GM11168 (cell line): ENCODE data around the gene MAP1A.

Experiments used
- in situ Hi-C: fragments of 300-500 bp; cut with MboI; formaldehyde crosslinking; loops from one replicate; pipeline ENCODE4 v1.12.0; 2022; ENCODE audit warnings: low sequenced_read_pairs; ENCODE audit not compliant: unreplicated experiment

The MAP1A gene

DNA sequence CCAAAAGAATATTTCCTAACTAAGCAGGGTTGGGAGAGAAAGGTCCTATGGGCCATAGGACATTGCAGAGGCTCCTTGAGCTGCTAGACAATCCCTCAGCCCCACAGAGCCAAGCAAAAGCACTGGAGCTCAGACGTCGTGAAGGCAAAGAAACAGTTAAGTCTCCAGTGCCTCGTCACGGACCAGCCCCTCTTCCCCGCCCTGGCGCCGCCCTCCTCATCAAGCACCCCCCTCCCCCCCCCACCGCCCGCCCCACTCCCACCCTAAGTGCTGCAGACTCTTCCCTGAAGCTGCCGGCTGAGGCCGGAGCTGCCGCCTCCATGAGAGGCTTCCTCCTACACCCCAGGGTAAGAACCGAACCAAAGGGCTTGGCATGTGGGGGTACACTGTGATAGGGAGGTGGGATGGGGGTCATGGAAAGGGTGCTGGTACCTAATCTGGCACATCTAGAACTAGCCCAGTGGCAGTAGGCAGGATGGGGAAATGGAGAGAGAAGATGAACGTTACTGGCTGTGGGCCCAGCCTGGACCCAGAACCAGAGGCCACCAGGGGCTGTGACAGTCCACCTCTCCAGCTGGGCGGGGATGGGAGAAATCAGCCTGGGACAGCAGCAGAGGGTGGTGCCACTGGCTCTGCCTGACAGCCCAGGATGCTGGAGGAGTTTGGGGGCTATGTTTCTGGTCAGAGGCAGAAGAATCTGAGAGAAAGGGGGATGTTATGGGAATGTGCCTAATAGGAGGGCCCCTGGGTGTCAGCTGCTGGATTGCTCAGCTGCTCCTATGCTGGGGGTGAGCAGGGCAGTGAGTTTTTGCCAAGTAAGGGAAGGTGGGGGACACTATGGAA, at the start of gene MAP1A:
Gene MAP1A, plus strand, starts transcription at position 255 of the 843 bp plus-strand sequence. CDS start 3,866 bp downstream, outside the sequence.
- in situ Hi-C loops: no loop called here

DNA sequence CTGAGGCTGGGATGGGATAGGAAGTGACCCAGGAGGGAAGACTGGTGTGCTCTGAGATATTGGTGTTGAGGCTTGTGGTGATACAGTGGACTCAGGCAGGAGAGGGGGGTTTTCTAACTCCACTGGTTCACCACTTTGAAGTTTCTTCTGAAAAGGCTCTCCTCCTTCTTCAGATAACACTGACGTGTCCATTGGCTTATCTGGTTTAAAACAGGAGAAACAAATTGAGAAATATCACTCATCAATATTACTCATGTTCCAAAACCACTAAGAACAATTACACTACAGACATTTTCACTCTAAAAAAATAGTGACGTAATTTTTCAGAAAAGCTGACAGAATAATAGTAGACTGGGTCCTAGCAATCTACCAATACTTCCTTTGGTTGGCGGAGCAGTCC, 47.5 kb upstream of the MAP1A start:
- in situ Hi-C loops: no loop called here

DNA sequence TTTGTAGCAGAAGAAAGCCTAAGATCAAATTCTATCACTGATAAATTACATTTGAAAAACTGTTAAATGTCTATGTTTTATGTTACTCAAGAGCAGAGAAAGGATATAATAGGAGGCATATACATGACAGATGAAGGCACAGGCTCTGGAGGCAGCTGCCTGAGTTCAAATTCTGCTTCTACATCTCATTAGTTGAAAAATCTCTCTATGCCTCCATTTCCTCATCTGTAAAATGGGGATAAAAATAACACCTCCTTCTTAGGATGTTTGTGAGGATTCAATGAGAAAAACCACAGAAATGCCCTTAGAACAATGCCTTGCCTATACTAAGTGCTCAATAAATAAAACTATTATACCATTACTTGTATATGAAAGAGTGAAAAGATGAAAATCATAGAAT, 45.4 kb upstream of the MAP1A start:
- in situ Hi-C loops: no loop called here

DNA sequence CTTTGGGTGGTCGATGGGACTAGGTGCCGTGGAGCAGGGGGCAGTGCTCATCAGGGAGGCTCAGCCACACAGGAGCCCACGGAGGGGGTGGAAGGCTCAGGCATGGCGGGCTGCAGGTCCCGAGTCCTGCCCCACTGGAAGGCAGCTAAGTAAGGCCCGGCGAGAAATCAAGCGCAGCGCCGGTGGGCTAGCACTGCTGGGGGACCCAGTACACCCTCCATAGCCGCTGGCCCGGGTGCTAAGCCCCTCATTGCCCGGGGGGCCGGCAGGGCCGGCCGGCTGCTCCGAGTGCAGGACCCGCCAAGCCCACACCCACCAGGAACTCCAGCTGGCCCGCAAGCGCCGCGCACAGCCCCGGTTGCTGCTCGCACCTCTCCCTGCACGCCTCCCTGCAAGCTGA, 43.5 kb upstream of the MAP1A start:
- in situ Hi-C loops: no loop called here

DNA sequence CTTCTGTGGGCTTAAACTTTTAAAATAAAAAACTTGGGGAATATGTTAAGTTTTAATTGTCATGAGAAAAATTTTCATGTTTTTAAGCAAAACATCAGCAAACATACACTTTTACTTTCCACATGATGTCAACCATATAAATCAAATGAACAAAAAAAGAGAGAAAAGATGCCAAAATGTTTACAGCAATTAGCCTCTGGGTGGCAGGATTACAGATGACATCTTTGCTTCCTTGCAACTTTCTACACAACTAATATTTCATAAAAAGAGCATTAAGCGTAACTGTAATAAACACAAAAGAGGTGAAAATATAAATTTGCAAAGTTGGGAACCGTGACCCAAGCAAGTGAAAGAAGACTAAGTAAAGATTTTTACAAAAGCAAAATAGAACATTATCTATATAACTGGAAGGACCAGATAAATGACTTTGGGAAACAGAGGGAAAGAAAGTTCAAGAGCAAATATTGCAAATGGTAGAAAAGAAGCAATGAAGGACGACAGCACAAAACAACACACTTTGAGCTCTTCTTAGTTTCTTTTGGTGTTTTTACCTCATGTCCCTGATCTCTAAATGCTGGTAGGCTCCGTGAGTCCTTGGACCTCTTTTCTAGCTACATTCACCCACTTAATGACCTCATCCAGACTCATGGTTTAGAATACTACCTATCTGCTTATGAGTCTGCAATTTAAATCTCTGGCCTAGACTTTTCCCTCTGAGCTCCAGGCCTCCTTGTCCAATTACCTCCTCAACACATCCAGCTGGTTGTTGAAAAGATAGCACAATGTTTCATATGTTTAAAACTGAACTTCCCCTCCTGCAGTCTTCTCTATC, 33.9 kb upstream of the MAP1A start:
- in situ Hi-C loops: no loop called here

DNA sequence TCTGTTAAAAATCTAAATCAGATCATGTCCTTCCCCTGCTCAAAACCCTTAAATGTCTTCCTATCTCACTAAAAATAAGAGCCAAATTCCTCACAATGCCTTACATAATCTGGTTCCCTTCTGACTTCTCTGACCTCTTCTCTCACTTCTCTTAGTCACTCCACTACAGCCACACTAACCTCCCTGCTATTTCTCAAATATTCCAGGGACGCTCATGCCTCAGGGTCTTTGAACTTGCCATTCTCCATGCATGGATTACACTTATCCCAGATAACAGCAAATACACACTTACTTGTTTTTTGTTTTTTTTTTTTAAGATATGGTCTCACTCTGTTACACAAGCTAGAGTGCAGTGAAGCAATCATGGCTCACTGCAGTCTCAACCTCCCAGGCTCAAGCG, 33.0 kb upstream of the MAP1A start:
- in situ Hi-C loops: no loop called here

DNA sequence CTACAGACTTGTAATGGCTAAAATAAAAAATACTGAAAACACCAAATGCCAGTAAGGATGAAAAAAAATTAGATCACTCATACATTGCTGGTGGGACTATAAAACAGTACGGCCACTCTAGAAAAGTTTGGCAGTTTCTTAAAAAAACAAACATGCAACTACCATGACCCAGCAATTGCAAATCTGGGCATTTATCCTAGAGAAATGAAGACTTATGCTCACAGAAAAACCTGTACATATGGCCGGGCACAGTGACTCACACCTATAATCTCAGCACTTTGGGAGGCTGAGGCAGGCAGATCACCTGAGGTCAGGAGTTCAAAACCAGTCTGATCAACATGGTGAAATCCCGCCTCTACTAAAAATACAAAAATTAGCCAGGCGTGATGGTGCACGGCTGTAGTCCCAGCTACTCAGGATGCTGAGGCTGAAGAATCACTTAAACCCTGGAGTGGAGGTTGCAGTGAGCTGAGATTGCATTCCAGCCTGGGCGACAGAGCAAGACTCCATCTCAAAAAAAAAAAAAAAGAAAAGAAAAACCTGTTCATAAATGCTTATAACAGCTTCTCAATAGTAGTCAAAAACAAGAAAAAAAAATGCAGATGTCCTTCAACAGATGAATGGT, 30.0 kb upstream of the MAP1A start:
- in situ Hi-C loops: no loop called here

DNA sequence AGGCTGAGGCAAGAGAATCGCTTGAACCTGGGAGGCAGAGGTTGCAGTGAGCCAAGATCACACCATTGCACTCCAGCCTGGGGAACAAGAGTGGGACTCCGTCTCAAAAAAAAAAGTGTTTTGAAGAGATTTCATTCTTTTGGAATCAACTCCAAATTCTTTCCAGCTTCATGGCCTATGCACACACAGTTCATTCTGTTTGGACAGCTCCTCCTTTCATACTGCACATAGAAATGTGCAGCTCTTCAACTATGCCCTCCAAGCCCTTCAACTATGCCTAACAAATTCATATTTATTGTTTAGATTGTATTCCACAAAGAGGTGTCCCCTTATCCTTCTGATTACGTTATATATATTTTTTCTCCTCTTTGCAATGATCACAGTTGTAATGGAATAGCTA, 28.6 kb upstream of the MAP1A start:
- in situ Hi-C loops: no loop called here

DNA sequence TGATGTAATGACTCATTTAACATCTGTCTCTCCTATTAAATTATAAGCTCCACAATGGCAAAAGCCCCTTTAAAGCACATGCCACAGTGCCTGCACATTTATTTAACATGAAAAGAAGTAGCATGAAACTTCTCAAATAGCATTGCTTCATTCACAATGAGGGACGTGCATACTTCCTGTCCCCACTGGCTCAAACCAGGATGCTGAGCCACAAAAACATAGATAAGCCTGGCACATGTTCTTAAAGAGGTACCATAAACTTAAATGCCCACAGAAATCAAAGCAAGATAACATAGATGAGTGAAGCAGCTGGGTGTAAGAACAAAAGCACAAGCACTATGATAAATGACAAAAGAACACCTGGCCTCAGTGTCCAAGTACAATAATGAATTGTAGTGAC, 28.2 kb upstream of the MAP1A start:
- in situ Hi-C loops: no loop called here

DNA sequence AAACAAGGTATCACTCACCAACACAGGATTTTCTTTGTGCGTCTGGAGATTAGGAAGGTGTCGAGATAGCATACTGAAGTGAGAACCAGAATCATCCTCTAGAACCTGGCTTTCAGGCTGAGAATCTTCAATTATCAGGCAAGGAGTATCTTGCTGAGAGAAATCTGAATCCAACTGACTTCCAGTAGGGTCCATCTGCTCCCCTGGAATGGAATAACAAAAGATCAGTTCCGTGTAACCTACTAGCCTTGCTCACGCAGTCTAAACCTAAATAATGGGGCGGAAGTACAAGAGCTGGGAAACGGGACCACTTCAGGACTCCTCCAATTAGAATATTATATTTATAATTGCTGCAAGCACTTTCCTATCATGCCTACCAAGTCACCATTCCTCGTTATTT, 25.1 kb upstream of the MAP1A start:
- in situ Hi-C loops: no loop called here

DNA sequence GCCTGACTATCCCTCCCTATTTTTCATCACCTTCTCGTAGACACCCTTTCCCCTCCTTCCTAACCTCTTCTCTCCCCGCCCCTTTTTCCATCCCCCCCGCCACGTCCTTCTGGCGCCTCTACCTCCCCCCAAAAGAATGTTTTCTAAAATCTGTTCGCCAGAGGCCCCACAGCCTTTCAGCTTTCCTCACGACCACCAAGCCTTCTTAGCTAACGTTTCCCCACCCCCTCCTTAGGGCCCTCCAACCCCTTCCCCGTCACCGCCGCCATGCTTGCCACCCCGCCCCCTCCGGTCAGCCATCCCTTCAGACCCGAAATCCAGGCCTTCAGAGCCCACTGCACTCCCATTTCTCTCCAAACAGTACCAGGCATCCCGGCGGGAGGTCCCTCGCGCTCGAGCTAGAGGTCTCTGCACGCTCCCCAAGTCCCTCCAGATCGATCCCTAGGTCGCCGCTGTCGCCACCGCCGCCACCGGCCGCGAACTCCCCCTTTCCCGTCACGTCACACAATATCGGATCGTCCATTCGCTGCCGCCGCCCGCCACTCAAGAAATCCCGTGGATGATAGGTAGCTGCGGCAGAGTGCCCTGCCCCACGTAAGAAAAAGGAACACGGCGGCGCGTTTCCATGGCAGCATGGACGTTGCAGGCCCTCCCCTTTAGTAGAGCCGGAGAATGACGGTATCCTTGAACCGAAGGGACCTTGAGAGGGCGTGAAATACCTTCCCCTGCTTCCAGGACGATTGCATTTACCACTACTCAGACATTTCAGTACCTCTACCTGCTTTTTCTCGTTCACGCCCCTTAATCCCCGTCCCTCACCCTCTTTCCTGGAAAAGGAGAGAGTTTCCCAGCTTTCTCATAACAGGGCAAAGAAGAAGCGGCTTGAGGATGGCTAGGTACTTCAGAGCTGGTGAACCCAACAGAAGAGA, 24.5 kb upstream of the MAP1A start, which contains the start of gene TP53BP1:
Gene TP53BP1, minus strand, starts transcription at position 484 of the 929 bp plus-strand sequence. Its CDS starts 113 bp downstream, at position 371.
- in situ Hi-C loops: no loop called here

DNA sequence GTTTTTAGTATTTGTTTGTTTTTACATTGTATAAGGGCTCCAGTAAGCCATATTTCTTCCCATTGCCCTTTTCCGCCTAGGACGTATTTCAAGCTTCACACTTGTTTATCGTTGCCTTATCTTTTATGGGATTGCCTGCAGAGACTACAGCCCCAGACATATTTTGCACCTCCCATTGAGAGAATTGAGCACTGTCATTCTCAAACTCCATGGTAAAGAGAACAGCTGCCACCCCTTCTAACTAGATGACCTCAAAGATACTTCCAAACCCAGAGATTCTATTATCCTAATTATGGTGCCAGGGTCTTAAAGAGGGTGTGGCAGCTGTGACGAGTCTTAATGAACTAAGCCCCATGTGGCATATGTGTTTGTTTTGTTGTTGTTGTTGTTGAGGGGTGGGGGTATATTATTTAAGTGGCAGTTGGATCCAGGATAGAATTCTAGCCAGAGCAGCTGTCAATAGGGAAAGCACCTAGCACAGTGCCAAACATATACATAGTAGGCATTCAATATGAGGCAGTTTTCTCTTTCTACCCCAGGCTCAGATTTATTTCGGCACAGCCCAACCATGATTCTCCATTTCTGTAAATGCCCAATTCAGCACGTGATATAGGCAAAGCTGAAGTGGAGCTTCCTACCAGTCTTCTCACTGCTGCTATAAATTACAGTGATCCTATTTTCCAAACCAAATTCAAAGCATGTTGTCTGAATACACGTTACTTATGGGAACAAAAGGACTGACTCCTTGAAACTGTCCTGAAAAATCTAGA, 23.5 kb upstream of the MAP1A start:
- in situ Hi-C loops: no loop called here

DNA sequence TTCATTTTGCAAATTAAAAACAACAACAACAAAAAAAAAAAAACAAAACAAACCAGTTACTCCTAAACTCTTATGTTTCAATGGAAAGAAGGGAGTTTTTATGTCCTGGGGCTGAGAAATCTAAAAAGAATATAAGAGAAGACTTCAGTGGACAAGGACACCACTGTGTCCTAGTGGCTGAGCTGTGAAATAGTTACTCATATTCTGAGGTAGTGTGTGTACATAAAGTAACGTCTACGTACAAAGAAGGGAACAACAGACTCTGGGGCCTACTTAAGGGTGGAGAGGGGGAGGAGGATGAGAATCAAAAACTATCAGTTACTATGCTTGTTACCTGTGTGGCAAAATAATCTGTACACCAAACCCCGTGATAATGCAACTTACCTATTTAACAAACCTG, 18.4 kb upstream of the MAP1A start:
- in situ Hi-C loops: no loop called here

DNA sequence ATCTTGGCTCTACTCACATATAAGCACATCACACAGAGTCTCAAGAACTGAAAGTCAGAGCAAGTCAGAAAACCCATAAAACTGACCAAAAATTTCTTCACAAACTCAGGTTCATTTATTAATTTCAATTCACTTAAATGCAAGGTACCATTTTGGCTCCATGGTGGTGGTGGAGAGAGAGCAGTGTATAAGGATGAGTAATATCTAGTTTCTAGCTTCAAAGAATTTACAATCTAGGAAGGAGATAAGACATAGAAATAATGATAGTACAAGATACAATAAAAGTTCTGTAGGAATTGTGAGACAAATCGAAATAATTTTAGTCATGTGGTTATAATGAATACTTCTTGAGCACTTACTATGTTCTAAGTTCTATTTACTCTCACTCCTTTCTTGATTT, 17.8 kb upstream of the MAP1A start:
- in situ Hi-C loops: no loop called here

DNA sequence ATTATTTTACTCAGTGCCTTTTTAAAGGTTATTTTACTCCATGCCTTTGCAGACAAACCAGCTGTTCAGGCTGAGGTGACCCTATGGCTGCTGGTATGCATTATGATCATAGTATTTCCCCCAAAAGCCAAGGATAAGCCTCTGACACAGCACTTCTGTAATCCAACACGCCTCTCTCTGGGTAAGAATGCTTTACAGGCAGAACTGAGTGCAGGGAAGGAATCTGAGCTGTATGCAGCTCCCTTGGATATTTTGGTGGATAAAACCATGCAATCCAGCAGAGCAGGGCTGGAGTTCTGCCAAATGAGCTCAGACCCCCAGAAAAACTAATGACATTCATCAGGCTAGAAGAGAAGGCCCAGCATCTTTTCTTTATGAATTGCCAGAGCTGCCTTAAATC, 11.7 kb upstream of the MAP1A start:
- in situ Hi-C loops: no loop called here

DNA sequence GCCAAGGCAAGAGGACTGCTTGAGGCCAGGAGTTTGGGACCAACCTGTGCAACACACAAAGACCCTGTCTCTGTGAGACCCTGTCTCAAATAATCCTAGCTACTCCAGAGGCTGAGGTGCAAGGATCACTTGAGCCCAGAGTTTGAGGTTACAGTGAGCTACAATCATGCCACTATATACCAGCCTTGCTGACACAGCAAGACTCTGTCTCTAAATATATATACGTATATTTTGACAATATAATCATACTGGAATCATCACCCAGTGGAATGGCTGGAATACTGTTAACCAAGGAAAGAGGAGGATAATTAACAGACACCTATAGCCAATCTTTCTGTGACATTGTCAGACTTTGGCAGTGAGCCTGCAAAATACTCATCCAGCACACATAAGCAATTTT, 9.0 kb upstream of the MAP1A start:
- in situ Hi-C loops: no loop called here

DNA sequence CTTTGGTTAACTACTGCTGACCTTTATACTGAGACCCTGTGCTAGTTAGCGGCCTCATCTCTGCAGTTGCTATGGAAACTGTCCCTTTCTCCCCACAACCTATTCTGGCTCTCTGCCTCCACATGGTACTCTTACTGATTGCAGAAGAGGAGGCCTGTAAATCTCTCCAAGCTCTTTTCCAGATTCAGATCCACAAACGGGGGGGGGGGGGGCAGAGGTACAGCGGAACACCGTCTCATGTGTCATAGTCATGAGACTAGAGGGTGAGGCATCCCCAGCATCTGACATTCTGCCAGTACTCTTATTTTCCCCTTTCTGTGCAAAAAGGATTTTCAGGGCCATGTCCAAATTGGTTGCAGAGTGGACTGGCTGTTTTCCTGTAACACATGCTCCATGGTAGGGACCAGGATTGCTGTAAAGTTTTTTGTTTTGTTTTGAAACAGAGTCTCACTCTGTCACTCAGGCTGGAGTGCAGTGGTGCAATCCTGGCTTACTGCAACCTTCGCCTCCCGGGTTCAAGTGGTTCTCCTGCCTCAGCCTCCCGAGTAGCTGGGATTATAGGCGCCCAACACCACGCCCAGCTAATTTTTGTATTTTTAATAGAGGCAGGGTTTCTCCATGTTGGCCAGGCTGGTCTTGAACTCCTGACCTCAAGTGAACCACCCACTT, 8.3 kb upstream of the MAP1A start:
- in situ Hi-C loops: no loop called here

DNA sequence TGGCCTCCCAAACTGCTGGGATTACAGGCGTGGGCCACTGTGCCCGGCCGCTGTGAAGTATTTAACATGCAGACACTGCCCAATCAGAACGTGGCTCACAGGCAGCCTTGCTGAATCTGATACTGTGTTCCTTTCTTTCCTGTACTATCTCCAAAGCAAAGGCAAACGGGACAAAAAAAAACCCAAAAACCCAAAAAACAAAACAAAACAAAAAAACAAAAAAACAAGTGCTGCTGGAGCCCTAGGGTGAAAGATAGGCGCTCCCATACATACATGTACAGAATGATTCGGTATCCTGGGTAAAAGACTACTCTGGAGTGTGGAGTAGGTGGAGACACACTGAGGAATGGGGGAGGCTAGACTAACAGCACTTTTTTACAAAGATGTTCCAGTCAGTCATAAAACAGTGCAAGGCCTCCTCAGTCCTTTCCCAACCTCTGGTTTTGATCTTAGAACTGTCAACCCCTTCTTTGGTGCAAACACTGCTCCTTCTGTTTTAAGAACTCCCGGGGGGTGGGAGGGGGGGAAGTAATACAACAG, 7.7 kb upstream of the MAP1A start:
- in situ Hi-C loops: no loop called here
